GM21723 (cell line): ENCODE data around the gene TCERG1L.

Experiments
- ATAC-seq: cut with Tn5 transposase; IDR thresholded peaks from one replicate; pipeline ENCODE4 v1.9.1; 2021; ENCODE audit warnings: mild to moderate bottlenecking, moderate library complexity; ENCODE audit not compliant: unreplicated experiment

Gene TCERG1L

DNA sequence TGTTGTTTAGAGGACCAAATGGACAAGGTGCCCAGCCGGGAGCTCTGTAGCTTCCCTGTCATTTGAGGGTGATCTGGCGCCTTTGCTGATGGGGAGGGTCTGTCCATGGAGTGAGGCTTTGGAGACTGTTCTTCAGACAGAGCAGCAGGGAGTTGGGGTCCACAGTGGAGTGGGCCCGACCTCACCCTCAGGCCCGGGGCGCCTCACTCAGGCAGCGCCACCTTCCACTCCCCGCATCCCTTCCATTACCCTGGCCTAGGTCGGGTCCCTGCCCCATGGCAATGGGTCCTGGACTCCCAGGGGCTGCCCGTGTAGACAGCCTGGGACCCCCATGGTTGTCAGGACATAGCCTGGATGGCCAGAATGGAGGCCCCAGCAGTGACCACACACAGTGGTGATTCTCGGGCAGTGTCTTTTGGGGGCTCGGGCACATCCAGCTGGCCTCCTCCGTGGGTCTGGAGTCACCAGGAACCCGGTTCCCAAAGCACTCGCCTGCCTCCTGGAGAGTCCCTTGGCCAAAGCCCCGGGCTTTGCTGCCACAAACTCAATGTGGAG, 38.5 kb downstream of the TCERG1L start:
- no peak for ATAC-seq

DNA sequence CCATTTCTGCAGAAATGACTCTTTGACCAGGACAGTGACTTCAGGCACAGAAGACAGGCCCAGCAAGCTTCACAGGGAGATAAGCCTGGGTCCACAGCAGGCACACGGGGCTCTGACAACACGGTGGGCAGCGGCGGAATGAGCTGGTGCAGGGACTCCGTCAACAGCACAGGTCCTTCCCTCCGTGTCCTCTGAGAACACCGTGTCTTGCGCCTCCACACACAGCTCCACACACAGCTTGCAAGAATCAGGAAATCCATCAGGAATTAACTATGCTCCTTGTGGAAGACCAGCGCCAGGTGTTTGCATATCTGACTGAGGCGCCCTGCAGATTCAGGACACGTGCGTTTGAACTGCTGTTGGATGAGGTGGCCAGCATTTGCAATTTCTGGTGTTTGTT, 39.6 kb downstream of the TCERG1L start:
- no peak for ATAC-seq

DNA sequence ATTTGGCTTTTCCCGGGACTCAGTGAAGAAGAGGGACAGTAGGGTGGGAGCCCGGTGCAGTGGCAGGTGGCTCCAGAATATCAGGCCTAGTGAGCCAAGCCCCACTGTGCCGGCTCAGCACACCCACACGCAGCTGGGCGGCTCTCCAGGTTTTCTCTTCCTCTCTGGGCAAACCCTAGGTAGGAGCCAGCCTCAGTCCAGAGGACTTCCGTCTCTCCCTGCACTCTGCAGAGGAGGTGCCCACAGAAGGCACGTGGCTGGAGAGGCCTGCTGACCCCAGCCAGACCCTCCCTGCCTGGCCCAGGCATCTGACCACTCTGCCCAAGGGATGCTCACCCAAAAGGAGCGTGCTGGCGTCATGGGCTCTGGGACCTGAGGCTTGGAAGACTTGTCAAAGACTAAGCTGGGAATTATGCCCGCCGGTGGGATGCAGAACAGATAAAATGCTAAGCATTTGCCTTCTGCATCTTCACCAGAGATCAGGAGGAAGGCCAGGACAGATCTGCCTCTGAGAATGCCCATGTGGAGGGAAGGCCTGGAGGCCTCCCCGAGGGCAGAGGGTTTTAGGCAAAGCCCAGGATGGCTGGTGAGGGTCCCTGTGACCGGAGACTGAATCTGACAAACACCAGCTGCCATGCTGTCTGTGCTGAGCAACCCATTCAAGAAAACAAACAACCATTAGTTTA, 40.2 kb downstream of the TCERG1L start:
- ATAC-seq = no peak

DNA sequence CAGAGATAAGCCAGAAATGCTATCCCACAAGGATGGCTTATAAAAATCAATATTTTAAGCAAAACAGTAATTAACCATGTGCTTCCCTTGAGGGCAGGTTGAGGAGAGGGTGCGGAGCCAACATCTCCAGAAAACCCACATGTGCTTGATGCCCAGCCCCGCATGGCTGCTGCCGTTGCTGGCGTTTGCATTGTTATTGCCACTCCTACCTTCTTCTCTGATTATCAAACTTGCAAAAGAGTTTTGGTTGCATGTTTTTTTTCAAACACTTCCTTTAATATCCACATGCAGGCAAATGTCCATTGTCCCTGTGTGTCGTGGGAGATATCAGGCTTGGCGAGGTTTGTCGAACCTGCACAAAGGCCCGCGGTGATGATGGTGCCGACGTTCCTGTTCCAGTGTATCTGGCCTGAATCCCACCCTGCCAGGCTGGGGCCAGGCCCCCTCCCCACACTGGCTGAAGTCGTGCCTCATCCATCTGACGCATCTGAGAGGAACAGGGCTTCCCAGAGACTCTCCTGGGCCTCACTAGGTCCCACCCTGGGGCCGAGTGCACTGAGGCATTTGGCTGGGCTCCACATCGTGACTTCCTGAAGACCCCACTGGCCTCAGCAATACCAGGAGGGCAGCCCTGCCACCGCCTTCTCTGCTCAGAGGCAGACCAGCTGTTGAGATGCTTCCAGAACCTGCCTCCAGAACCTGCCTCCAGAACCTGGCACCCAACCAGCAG, 40.9 kb downstream of the TCERG1L start:
- no peak for ATAC-seq

DNA sequence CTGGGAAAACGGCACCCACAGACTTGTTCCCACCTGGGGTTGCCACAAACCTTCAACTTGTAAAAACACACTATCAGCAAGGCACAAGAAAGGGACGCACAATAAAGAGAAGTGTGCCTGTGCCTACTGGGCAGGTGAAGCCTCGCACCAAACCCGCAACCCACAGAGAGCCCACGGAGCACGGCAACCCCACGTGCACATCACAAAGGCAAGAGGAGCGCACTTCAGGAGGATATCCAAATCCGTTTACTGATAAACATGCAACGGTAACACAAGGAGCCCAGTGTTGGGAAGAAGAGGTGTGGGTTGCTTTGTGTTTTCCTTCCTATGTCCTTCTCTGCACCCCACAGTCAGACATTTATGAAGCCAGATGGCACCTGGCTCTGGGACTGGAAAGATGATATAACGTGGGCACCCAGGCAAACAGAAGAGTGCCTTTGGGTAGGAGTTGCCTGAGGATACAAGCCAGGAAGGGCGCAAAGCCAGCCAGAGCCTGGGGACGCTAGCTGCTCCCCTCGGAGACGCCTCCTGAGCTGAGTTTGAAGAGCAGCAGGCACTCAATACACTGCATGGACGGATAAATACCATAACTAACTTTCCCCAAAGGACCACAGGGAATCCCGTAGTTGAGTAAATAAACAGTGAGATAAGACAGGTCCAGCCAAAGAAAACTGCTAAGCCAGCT, 41.6 kb downstream of the TCERG1L start:
- no peak for ATAC-seq

DNA sequence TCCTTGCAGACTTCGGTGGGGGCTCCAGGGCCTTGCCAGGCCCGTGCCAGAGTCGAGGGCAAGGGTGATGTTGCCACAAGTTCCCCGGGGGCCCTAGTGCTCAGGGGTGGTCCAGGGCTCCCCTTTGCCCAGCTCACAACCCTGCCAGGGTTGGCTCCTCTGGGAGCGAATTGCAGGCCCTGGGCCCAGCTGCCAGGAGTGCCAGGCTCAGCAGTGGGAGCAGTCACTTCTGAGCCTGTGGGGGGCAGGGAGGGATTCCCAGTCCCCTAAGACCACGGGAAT, 43.8 kb downstream of the TCERG1L start:
- ATAC-seq = no peak

DNA sequence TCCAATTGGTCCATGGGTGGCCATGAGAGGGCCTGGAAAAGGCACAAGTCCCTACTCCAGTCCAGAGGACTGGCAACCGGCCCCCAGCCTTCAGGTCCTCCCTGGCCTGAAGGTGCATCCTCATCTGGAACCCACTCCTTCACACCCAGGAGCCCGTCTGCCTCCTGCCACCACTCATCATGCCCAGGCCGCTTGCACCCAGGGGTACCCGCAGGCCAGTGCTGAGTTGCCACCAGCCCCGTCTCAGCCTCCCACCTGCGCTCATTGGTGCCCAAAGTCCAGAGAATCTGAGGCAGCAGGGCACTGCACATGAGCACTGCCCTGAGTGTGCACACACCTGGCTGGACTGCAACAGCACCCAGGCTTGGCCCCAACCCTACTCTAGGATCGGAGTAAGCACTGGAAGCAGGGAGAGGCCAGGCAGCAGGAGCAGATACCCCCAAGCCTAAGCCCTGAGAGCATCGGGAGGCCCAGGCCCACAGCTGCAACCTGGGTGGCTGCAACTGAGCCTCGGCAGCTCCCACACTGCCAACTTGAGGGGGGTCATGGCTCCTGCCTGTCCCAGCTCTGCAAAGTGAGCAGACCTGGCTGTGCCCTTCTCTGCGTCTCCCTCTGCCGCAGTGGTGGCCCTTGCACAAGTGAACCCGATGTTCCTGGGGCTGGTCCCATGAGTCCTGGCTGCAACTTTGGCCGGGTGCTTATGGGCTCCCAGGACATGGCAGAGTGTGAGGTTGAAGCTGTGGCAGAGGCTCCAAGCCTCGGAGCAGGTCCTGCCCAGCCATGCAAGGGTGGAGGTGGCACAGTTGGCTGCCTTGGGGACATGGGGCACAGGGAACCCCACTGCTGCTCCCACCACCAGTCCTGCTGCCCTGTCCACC, 44.3 kb downstream of the TCERG1L start:
- no peak for ATAC-seq

DNA sequence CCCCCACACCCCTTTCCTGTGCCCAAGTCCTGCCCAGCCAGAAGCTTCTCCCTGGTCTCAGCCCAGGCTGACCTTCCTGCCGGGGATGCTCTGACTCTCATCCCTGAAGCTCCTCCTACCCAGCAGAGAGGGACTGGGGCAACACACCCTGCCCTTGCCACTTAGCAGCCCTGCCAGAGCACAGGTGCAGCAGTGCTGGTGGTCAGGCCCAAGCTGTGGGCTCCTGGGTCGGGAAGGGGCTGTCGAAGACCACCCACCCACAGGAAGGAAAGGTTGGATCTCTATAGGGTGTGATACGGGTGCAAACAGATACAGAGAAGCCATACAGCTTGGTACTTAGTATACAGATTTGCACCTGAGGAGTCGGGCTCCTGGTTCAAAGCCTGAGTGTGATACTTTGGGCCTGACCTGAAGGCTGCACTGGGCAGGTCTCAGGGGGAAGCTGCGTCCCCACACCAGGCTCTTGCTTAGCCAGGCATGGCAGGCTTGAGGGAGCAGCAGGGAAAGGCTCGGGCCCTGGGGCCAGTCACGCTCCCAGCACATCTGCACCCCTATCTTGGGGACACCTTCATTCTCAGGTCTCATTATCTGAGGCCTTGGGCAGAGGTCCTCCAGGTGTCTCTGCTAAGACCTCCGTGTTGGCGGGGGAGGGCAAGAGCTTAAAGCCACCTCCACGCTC, 47.3 kb downstream of the TCERG1L start:
- ATAC-seq = no peak

DNA sequence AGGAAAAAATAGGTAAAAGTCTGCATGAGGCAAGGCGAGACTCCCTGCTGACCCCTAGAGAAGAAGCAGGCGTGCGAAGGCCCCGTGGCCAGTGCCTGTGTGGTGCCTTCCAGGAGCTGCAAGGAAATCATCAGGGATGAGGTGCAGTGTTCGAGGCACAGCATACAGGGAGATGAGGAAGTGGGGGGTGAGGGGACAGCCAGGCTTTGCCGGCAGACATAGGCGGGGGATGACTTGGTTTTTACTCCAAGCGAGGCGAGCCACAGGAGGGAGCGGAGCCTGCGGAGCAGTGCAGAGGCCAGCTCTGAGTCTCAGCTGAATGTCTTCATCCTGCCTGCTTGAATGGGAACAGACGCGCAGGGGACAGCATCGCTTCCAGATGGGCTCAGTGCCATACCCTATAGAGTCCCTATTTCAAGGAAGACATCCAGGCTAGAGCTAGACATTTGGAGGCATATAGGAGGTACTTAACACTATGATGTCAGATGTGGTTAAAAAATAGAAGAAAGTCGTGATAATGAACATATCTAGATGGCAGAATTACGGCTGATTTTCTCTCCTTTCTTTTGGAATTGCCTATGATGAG, 49.5 kb downstream of the TCERG1L start:
- ATAC-seq = no peak

DNA sequence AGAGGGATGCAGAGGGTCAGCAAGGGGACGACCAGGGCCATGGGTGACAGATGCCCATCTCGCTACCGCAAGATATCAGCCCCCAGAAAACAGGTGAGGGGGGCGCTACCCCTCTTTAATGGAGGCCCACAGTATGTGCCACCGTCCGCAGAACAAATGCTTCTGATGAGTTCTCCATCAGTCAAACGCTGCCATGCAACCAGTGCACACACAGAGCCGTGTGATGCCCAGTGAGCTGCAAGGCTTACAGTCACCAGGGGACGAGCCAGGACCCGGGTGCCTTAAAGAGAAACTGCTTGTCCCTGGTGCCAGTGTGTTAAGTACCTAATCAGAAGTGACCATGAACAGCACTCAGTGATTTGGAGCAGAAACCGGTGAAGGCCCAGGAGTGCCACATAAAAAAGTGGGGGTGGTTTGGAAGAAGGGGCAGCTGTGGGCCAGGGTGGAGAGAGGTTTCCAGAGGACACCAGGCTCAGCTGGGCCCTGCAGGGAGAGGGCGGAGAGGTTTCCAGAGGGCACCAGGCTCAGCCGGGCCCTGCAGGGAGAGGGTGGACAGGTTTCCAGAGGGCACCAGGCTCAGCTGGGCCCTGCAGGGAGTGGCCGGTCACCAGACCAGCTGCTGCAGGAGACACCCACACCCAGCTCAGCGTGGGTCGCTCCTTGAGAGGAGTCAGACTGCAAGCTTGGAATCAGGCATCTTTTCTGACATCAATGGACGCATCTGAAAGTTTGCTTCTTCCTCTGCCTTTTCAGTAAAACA, 50.9 kb downstream of the TCERG1L start:
- no peak for ATAC-seq

DNA sequence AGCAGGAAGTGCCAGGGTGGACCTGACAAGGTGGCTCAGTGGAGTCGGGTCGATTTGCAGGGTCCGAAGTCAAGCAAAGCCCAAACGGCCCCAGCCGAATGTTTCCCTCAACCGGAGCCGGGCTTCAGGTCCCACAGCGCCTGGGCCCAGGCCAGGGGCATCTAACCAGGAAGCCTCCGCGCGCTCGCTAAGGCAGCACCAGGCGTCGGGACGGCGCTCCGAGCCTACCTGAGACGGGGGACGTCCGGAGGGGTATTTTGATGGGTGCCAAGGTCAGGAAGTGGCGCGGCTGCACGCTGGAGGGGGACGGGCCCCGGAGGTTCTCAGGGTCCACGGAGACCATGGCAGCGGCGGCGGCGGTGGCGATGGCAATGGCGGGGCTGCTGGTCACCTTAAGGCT, 51.5 kb downstream of the TCERG1L start:
- ATAC-seq = no peak

DNA sequence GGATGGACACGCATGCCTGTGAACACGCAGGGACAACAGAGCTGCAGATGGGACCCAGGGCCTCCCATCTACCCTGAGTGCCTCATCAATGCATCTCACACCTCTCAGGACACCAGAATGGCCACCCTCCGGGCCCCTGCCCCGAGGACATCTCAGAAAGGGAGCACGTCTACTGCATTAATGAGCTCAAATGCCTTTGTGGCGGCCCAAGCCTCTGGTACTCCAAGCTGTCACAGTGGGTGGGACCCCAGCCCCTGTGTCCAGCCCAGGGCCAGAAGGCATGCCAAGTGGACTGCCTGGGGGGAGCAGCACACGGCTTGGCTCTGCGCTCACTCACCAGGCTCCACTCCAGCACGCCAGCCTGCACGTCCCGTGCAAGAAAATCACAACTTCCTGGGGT, 52.0 kb downstream of the TCERG1L start:
- no peak for ATAC-seq

DNA sequence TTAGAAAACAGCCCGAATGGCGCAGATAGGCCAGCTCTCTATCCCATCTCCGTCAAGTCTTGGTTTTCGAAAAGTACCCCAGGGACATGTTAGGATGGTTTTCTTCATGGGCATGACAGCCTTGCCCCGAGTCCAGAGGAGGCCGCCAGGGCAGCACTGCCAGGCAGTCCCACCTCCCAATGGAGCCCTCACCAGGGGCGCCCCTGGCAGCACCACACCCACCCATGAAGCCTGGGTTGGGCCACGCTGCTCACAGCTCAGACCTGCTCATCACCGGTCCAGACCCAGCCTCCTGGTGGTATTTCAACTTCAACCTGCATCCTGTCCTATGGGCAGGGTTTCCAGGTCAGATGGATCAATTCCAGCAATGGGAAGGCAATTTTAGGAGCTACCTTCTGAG, 53.3 kb downstream of the TCERG1L start:
- ATAC-seq = no peak

DNA sequence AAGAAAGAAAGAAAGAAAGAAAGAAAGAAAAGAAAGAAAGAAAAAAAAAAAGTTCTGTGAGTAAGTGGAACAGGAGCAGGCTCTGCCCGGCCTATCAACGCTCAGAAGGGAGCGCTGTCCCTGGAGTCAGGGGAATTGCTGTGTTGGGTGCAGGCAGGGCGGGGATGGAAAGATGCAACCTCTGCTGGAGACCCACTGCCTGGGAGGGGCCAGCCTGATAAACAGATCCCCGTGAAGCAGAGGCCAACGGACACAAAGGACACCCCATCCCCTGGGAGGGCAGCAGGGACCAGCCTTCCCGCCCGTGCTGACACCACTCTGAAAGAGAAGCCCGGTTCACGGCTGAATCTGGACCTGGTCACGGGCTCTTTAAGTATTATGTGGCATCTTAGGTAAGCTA, 54.5 kb downstream of the TCERG1L start:
- ATAC-seq = no peak

DNA sequence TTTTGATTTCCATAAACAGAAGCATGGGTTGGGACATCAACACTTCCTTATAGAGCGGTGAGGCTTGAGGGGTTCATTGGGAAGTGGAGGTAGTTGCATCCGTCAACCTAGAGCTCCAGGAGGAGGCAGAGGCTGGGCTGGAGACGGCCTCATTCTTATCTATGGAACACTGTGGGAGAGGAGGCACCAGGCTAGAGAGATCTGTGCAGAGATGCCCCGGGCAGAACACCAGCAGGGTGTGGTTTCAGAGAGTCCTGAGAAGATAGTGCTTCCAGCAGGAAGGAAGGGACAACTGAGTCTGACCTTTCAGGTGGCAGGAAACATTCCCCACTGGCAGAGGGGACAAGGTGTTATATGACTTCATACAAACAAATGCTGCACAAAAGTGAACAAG, 56.7 kb downstream of the TCERG1L start:
- ATAC-seq = no peak

DNA sequence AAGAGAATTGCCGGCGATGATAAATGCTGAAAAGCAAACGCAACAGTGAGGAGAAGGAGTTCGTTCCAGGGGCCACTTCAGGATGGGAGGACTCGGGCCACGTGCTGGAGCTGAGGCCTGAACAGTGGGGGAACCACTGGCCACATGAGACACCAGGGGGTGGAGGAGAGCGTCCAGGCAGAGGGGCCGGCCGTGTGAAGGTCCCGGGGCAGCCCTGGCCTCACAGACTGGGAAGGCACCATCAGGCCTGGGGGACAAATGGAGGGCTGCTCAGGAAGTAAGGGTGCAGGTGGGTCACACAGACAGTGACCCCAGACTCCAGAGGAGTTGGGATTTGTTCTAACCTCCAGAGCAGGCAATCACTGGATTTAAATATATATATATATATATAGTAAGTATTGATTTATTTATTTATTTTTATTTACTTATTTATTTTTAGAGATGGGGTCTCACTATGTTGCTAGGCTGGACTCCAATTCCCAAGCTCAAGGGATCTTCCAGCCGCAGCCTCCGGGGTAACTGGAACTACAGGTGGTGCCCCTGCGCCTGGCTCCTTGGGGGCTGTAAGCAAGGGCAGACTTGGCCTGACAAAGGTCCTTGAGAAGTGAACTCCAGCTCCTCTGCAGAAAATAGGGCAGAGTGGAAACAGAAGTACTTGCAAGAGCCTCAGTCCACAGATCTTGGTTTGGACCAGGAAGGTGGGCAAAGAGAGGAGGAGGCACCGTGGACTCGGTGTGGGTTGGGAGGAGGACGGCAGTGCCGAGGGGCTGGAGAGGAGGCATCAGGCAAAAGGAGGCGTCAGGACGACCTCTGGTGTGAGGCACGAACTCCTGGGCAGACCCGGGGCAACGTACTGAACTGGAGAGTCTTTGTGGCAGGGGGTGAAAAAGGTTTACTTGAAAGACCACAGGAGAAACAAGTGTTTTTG, 57.3 kb downstream of the TCERG1L start:
- ATAC-seq = no peak

DNA sequence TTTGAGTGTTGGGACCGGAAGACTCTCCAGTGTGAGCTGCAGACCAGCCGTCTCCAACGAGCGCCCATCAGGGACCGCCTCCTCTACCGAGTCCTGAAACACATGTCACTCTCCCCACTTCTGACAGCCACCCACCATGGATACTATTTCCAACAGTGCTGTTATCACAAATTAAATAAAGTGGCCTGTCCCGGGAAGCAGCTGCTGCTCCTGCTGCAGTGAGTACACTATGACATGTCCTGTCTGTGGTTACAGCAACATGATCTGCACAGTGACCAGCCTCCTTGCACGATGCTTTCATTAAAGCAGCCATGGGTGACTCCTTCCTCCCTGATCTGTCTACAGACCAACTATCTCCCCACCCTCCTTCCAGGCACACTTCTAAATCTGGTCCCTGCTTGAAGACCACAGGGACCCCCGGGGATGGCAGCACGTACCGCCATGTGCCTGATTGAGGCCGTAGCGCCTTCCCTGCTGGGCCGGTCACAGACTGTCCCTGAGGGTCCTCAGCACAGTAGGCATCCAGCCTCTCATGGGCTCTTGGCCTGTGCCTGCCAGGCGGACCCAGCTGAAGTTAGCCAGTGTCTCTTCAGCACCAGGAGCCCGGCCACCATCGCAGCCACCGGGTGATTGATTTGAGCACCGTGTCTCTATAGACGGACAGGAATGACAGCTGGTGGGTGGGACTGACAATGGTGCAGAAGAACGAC, 58.8 kb downstream of the TCERG1L start:
- ATAC-seq = no peak

DNA sequence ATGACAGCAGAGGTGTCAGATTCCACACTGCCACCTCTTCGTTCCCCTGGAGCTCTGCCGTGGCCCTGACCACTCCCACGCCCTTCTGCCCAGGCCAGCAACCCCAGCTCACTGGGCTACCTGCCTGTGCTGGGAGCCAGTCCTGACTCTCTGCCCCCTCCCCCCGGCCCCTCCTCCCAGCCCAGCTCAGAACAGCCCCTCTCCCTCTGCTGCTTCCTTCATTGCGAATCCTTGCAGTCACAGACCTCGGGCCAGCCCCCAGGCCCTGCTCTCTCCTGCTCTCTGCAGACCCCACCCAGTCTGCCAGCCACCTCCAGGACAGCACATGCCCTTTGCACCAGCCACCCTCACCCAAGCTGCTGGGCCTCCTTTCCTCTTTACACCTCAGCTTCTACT, 60.4 kb downstream of the TCERG1L start:
- ATAC-seq = no peak
